ENCODE data around the gene IQCB1. TPM values are rescaled to one million over a fixed set of nuclear protein-coding genes. Genes with fewer than 3 reads are reported as not detected.
A peak's percentile ranks its signal among the peaks of the same experiment; 100 is the strongest.
"Not testable (repeated sequence)": the region's sequence is repeated elsewhere in the genome, so short reads cannot be mapped to it uniquely, and the experiment has no call there.

Gene IQCB1
- 18.0 and 21.4 TPM in 2 replicates for total RNA-seq (2014; rRNA removed; shearing (Covaris generic))
- polyA plus RNA-seq (2014; cell fraction: nucleus; rRNA removed) = 34.3 and 52.2 TPM in 2 replicates

GRCh38 chr3:121834671-121835464 lies at the start of gene IQCB1, which contains the start of gene EAF2:
Gene IQCB1 (minus strand): TSS chr3:121835060. CDS start chr3:121828960, 6,100 bp downstream.
Gene EAF2 (plus strand): TSS chr3:121835209. CDS start chr3:121835286, 77 bp downstream.
- peak; percentile 90 for DNase-seq (ENCODE audit: extremely low read depth, low read depth)

GRCh38 chr3:121883507-121883906 lies 48.6 kb upstream of the IQCB1 start:
- DNase-seq (ENCODE audit: extremely low read depth, low read depth) = peak; percentile 14

DNA sequence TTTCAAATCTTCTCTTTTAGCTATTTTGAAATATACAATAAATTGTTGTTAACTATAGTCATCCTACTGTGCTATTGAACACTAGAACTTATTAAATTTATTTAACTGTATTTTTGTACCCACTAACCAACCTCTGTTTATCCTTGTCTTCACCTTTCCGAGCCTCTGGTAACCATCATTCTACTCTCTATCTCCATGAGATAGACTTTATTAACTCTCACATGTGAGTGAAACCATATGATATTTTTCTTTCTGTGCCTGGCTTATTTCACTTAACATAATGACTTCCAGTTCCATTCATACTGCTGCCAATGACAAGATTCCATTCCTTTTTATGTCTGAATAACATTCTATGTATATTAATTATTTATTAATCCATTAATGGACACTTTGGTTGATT lies 43.6 kb upstream of the IQCB1 start:
- no peak for DNase-seq (ENCODE audit: extremely low read depth, low read depth)

DNA sequence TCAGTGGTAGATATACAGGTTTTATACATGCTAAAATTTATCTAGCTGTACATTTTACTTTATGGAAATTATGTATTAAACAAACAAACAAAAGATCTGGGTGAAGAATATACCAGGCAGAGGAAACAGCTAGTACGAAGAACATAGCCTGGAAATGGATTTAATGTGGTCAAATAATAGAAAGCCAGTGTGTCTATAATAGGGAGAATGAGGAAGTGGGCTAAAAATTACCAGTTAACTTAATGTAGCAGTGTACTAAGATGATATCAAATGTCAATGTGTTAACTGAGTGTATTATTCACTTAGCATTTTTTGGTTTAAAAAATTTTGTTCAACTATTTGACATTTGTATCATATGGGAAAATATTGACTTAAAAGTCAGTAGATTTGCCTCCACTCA lies 36.6 kb upstream of the IQCB1 start:
- DNase-seq (ENCODE audit: extremely low read depth, low read depth) = no peak

DNA sequence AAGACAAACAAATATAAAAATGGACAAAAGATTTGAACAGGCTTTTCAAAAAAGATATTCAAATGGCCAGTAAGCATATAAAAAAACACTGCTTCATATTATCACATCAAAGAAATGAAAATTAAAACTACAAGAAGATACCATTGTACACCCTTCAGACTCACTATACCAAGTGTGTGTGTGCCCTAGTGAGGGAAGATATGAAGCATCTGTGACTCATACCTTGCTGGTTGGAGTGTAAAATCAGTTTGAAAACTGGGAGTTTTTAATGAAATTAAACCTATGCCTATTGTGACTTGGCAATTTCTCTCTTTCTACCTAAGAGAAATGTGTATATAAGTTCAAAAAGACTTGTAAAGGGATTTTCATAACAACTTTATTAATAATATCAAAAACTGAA lies 35.9 kb upstream of the IQCB1 start:
- DNase-seq (ENCODE audit: extremely low read depth, low read depth) = no peak

GRCh38 chr3:121869736-121870135 lies 34.9 kb upstream of the IQCB1 start:
- no peak for DNase-seq (ENCODE audit: extremely low read depth, low read depth)

GRCh38 chr3:121863801-121864200 lies 28.9 kb upstream of the IQCB1 start:
- no peak for DNase-seq (ENCODE audit: extremely low read depth, low read depth)

DNA sequence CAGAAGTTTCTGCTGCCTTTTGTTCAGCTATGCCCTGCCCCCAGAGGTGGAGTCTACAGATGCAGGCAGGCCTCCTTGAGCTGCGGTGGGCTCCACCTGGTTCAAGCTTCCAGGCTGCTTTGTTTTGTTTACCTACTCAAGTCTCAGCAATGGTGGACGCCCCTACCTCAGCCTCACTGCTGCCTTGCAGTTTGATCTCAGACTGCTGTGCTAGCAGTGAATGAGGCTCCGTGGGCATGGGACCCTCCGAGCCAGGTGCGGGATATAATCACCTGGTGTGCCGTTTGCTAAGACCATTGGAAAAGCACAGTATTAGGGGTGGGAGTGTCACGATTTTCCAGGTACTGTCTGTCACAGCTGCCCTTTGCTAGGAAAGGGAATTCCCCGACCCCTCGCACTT lies 28.4 kb upstream of the IQCB1 start:
- not testable (repeated sequence) for DNase-seq (ENCODE audit: extremely low read depth, low read depth)

- DNase-seq (ENCODE audit: extremely low read depth, low read depth) = not testable (repeated sequence)
These were observed 22.9 kb upstream of the IQCB1 start for GRCh38 chr3:121857778-121858177.

DNA sequence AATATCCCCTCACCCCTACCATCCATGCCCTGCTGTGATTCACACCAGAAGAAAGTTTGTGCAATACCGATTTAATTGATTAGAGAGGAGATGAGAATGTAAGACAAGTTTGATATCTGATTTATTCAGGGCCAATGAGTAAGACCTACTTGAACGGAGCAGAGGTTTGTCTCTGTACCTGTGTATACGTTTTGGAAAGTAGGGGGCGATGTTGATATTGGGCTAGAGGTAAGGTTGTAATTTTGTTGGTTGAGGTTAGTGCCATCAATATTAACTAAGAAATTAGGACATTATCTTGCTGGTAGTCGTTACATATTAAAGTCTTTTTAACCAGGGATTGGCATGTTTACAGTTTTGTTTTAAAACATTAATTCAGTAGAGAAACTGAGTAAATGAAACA lies 20.7 kb upstream of the IQCB1 start:
- DNase-seq (ENCODE audit: extremely low read depth, low read depth) = no peak

DNA sequence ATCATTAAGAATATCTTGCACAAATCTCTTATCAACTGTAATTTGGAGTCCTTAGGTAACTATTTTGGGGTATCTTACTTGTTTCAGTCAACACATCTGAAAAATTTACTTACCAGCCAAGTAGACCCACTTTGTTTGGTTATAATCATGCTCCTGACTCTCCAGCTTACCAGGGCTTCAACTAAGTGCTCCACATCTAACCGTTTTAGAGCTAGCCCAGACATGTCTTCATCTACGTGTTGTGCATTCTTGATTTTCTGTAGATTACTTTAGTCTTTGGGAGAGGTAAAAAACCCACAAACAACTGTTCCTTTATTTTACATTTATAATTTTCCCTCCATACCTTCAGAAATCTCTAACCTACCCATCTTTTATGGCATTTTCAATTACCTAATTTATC lies 17.4 kb upstream of the IQCB1 start:
- DNase-seq (ENCODE audit: extremely low read depth, low read depth) = no peak

GRCh38 chr3:121844892-121845291 lies 10.0 kb upstream of the IQCB1 start:
- no peak for DNase-seq (ENCODE audit: extremely low read depth, low read depth)

- DNase-seq (ENCODE audit: extremely low read depth, low read depth) = no peak
These were observed 5.1 kb upstream of the IQCB1 start for GRCh38 chr3:121839962-121840361.

DNA sequence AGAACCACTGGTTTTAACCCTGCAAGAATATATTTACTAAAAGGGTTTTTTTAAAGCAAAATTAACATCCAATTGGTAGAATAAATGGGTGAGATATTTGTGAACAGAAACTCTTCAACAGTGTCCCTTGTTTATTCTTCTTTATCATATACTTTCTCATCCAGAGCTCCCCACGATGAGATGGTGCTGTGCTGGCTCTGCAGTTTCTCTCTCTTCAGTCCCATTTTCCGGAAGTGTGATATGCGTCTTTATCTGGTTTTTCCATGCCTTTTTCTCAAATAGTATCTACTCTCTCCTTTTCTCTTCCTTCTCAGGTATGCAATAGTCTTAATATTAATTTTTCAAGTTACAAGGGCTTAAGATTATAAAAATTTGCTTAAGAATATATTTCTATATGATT lies 1.6 kb upstream of the IQCB1 start:
- DNase-seq (ENCODE audit: extremely low read depth, low read depth) = no peak

GRCh38 chr3:121836064-121836463 lies 1.2 kb upstream of the IQCB1 start:
- no peak for DNase-seq (ENCODE audit: extremely low read depth, low read depth)

- no peak for DNase-seq (ENCODE audit: extremely low read depth, low read depth)
These were observed 573 bp upstream of the IQCB1 start for GRCh38 chr3:121835465-121835801.

- DNase-seq (ENCODE audit: extremely low read depth, low read depth) = no peak
These were observed 646 bp downstream of the IQCB1 start for GRCh38 chr3:121834157-121834670.

- no peak for DNase-seq (ENCODE audit: extremely low read depth, low read depth)
These were observed 11.9 kb downstream of the IQCB1 start for GRCh38 chr3:121822973-121823372.

- DNase-seq (ENCODE audit: extremely low read depth, low read depth) = no peak
These were observed 13.2 kb downstream of the IQCB1 start for GRCh38 chr3:121821421-121822199.

DNA sequence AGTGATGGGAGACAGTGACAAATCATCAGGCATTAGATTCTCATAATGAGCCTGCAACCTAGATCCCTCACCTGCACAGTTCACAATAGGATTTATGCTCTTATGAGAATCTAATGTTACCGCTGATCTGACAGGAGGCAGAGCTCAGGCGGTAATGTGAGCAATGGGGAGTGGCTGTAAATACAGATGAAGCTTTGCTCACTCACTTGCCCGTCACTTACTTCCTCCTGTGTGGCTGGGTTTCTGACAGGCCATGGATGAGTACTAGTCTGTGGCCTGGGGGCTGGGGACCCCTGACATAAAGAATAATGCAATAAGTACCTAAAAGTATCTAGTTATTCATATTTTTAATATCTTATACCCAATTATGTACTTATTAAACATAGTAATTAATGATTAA lies 15.6 kb downstream of the IQCB1 start:
- no peak for DNase-seq (ENCODE audit: extremely low read depth, low read depth)

DNA sequence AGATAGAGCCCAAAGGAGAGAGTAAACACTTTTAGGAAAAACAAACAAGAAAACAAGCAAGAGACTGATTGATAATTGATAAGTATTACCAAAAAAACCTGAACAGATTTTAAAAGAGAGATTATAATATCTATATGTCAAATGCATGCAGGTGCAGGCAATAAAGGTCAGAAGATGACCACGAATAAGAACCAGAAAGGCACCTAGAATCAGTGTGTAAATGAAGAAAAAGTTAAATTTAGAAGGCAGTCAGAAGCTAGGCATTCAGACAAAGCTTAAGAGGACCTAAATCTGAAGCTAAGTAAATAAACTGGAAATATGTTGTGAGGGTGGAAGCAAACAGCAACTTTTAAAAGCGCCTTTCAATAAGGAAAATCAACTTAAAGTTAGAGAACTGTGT lies 16.3 kb downstream of the IQCB1 start:
- DNase-seq (ENCODE audit: extremely low read depth, low read depth) = no peak

- DNase-seq (ENCODE audit: extremely low read depth, low read depth) = no peak
These were observed 17.1 kb downstream of the IQCB1 start for GRCh38 chr3:121817753-121818152.
